Erythroblast (primary cell): ENCODE results near the gene P2RY14.

Experiments
- GATA1 ChIP-seq: IDR thresholded peaks from 2 replicates; pipeline ENCODE4 v1.6.1; 2011; ENCODE audit warnings: low read depth, mild to moderate bottlenecking, control low read depth, low read length, moderate library complexity
- POLR2A ChIP-seq: IDR thresholded peaks from 2 replicates; pipeline ENCODE4 v1.6.1; 2011; ENCODE audit warnings: mild to moderate bottlenecking, low read length

DNA sequence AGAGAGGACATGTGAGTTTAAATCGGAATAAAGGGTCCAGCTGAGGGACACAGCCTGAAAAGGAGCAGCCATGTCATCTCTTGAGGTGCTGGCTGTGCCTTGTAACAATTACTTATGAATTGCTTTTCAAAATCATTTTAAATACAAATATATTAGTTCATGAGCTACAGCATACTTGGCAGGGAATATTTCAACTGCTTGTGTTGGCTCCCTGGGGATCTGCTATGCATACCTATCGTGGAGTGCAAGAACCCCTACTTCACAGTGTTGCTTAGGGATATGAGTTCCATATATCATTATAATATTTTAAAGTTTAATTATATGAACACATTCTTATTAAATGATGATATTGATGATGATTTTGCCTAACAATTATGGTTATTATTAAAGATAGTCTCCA lies 19.1 kb upstream of the P2RY14 start:
- TF ChIP-seq POLR2A (no peak), GATA1 (no peak)
